Heart right ventricle (tissue), 16 donors: ENCODE measurements around the gene ATP5MC3. TPM values are rescaled to one million over a fixed set of nuclear protein-coding genes. Genes with fewer than 3 reads are reported as not detected.

Experiments used
- ATAC-seq, 8 donors: fragments of 200-7000 bp; cut with Tn5 transposase; one replicate each; pipeline ENCODE4 v1.9.1; 2020; ENCODE audit warnings: mild to moderate bottlenecking in 8 of 8, moderate library complexity in 8 of 8, moderate number of reproducible peaks in 1 of 8
- DNase-seq, 2 donors: peaks; one replicate each; pipeline ENCODE4 v3.0.0-alpha.2; 2020
- H3K27ac ChIP-seq, 10 donors: fragments of 200-600 bp; sonication (generic) in 2 of 10; one replicate each; pipeline versions ENCODE4 v1.5.0 to v1.8.0; 2020 to 2022; ENCODE audit warnings: mild to moderate bottlenecking in 3 of 10
- H3K27me3 ChIP-seq, 7 donors: fragments of 200-600 bp; one replicate each; pipeline ENCODE4 v1.8.0; 2021 to 2022; ENCODE audit warnings: mild to moderate bottlenecking in 2 of 7
- H3K36me3 ChIP-seq, 9 donors: fragments of 200-600 bp; sonication (generic) in 1 of 9; one replicate each; pipeline versions ENCODE4 v1.5.0 to v1.8.0; 2020 to 2022; ENCODE audit warnings: mild to moderate bottlenecking in 2 of 9
- H3K4me1 ChIP-seq, 9 donors: fragments of 200-600 bp; sonication (generic) in 1 of 9; one replicate each; pipeline versions ENCODE4 v1.5.0 to v1.8.0; 2020 to 2022; ENCODE audit warnings: mild to moderate bottlenecking in 4 of 9
- H3K4me3 ChIP-seq, 10 donors: fragments of 200-600 bp; sonication (generic) in 2 of 10; one replicate each; pipeline versions ENCODE4 v1.5.0 to v1.8.0; 2020 to 2022; ENCODE audit warnings: mild to moderate bottlenecking in 7 of 10, moderate library complexity in 2 of 10
- H3K9me3 ChIP-seq, 11 donors: fragments of 200-600 bp in 10 of 11; sonication (generic) in 2 of 11; one replicate each; pipeline versions ENCODE4 v1.5.0 to v1.8.0; 2013 to 2022; ENCODE audit warnings: mild to moderate bottlenecking in 2 of 11, control low read depth in 1 of 11, moderate library complexity in 1 of 11
- CTCF ChIP-seq, 9 donors: fragments of 200-600 bp; sonication (generic) in 2 of 9; IDR thresholded peaks; one replicate each; pipeline versions ENCODE4 v1.5.0 to v1.8.0; 2021 to 2022; ENCODE audit warnings: antibody characterized with exemption in 9 of 9, mild to moderate bottlenecking in 5 of 9, moderate library complexity in 1 of 9
- WGBS, 2 donors: extraction: QIAGEN DNeasy Blood & Tissue Kit; methylation state at CpG; one replicate each; pipeline ENCODE4 v1.1.7; 2013; ENCODE audit warnings: inconsistent platforms in 1 of 2; 5-methylcytosine and 5-hydroxymethylcytosine counted together
- intact Hi-C, 10 donors: fragments of 100-400 bp; cut with DNase I; formaldehyde crosslinking; loops; one replicate each; pipeline versions ENCODE4 v1.11.1 to v1.14.2; 2022
- polyA plus RNA-seq, 2 donors: library from polyadenylated mRNA; stranded (reverse); fragments of 200-250 nt; gene quantifications; one replicate each; pipeline ENCODE4 v1.2.3, GENCODE V29; 2013
- total RNA-seq, 10 donors: library from RNA; stranded (reverse); fragmentation: NEBNext Ultra II Directional in 3 of 10; extraction: Animal tissue kit (Norgen Biotek cat#: 25700) in 3 of 10; gene quantifications; one replicate each; pipeline versions ENCODE4 v1.2.1 to v1.2.4, GENCODE V29; 2021 to 2023
- donor health status: Arrhythmogenic right ventricular cardiomyopathy.
- donor health status: ischemic (EF 13 %, LVEDD 7.1; RV severe dilation, severe dysfunction).
- donor health status: healthy with polysubstance abuse.
- donor health status: DM: no; HTN: yes; CAD: no.
- donor health status: DM: no; HTN: no; CAD: no.
- donor health status: ischemic (EF 25% LVEDD 6.9; RV normal size, moderate dysfunction).
- donor health status: ischemic (EF 25% LVEDD 5.7; RV mildly dilated, moderate dysfunction).
- donor health status: healthy.
- donor health status: DM: yes; HTN: yes; CAD: no.
- donor health status: Ischemic cardiomyopathy.
- donor health status: ischemic (EF 35%, LVEDD 5.7; RV mildly dilated, moderate dysfunction).
- donor health status: nonischemic (EF 11% LVEDD 7.7; RV severe dilation, severe dysfunction).
- donor health status: DM: yes; HTN: yes; CAD: no.
- donor health status: PGD.
- donor health status: ischemic (EF 29% LVEDD 5.4; RV normal size, mild dysfunction).
- donor health status: nonischemic (EF 23%, LVEDD 6.1; RV moderate dilation, normal function).

ATP5MC3 gene
- total and polyA plus RNA-seq, 12 donors: 357 to 1,522 (median 1,119) TPM

- TF ChIP-seq CTCF (IDR thresholded peaks at IDR 0.05): no peak
- ATAC-seq (no peak), DNase-seq (no peak)
- Histone ChIP-seq H3K36me3 (peaks cover 0 to 24% (median 0%) of the 10 kb centered on the region in 9 donors), H3K27me3 (no peaks in the 10 kb centered on the region), H3K4me1 (peaks cover 7 to 65% (median 33%) of the 10 kb centered on the region in 9 donors), H3K27ac (no peak overlapping the region), H3K4me3 (no peak overlapping the region), H3K9me3 (no peaks in the 10 kb centered on the region)
- intact Hi-C loops: no loop called here
Measured at GRCh38 chr2:175154661-175155082, 26.8 kb downstream of the ATP5MC3 start.

- H3K4me1 ChIP-seq: peaks cover 3 to 77% (median 38%) of the 10 kb centered on the region in 9 donors
- intact Hi-C loops: no loop called here
- H3K36me3 ChIP-seq: peaks cover 0 to 36% (median 0%) of the 10 kb centered on the region in 9 donors
- H3K27me3 ChIP-seq: no peaks in the 10 kb centered on the region
- no peak overlapping the region for H3K4me3 ChIP-seq
- no peak for ATAC-seq
- H3K27ac ChIP-seq: no peak overlapping the region
- DNase-seq: no peak
- no peaks in the 10 kb centered on the region for H3K9me3 ChIP-seq
- no peak for TF ChIP-seq CTCF (IDR thresholded peaks at IDR 0.05)
- WGBS, 2 donors: 88 to 90% methylated on average over 2 of the region's 2 CpGs
Measured at GRCh38 chr2:175152242-175152641, 29.3 kb downstream of the ATP5MC3 start.

GRCh38 chr2:175151791-175152190, 29.7 kb downstream of the ATP5MC3 start:
- no peaks in the 10 kb centered on the region for H3K9me3 ChIP-seq
- H3K27ac ChIP-seq: no peak overlapping the region
- H3K4me3 ChIP-seq: no peak overlapping the region
- intact Hi-C loops: no loop called here
- no peak for ATAC-seq
- 80 to 89% methylated on average over 1 of the region's 1 CpG for WGBS, 2 donors
- H3K27me3 ChIP-seq: no peaks in the 10 kb centered on the region
- H3K4me1 ChIP-seq: peaks cover 3 to 77% (median 34%) of the 10 kb centered on the region in 9 donors
- no peak for DNase-seq
- H3K36me3 ChIP-seq: peaks cover 0 to 36% (median 0%) of the 10 kb centered on the region in 9 donors
- no peak for TF ChIP-seq CTCF (IDR thresholded peaks at IDR 0.05)

- TF ChIP-seq CTCF (IDR thresholded peaks at IDR 0.05): no peak
- intact Hi-C loops: no loop called here
- Histone ChIP-seq H3K9me3 (no peaks in the 10 kb centered on the region), H3K4me1 (peaks cover 3 to 64% (median 35%) of the 10 kb centered on the region in 9 donors), H3K36me3 (peaks cover 0 to 35% (median 4%) of the 10 kb centered on the region in 9 donors), H3K27me3 (no peaks in the 10 kb centered on the region), H3K4me3 (no peak overlapping the region), H3K27ac (no peak overlapping the region)
- no peak for ATAC-seq
- DNase-seq: no peak
- 77 to 81% methylated on average over 4 of the region's 4 CpGs for WGBS, 2 donors
Measured at GRCh38 chr2:175147186-175147585, 34.3 kb downstream of the ATP5MC3 start.
